ENCODE measurements around the gene RASGEF1B.

DNA sequence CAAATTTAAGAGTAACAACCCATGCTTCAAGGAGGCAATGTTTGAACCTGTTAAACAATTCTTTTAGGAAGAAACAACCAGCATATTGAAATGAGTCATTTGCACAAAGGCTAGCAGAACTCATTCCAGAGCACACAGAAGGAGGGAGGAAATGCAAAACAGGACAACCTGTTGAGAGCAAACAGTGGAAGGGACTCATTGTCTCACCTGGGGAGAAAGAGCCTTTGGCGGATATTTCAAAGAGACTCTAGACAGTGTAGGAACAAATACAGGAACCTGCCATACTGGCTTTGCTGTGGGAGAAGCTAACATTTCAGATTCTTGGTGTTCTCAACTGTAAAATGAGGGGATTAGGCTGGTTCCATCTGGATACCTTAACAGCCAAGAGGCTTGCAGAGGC is 14.8 kb upstream of the RASGEF1B start:
- TF ChIP-seq, protein P1, sequence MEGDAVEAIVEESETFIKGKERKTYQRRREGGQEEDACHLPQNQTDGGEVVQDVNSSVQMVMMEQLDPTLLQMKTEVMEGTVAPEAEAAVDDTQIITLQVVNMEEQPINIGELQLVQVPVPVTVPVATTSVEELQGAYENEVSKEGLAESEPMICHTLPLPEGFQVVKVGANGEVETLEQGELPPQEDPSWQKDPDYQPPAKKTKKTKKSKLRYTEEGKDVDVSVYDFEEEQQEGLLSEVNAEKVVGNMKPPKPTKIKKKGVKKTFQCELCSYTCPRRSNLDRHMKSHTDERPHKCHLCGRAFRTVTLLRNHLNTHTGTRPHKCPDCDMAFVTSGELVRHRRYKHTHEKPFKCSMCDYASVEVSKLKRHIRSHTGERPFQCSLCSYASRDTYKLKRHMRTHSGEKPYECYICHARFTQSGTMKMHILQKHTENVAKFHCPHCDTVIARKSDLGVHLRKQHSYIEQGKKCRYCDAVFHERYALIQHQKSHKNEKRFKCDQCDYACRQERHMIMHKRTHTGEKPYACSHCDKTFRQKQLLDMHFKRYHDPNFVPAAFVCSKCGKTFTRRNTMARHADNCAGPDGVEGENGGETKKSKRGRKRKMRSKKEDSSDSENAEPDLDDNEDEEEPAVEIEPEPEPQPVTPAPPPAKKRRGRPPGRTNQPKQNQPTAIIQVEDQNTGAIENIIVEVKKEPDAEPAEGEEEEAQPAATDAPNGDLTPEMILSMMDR (IDR thresholded peaks at IDR 0.05), result no peak
- TF ChIP-seq POLR2A (IDR thresholded peaks at IDR 0.05), result no peak

Measured in gastroesophageal sphincter (tissue), 3 donors.